IMR-90 (cell line): ENCODE results near the gene TEDDM1. TPM values are rescaled to one million over a fixed set of nuclear protein-coding genes. Genes with fewer than 3 reads are reported as not detected.

Experiments
- ATAC-seq: fragments of 200-7000 bp; cut with Tn5 transposase; 2 replicates; pipeline ENCODE4 v1.9.1; 2020; ENCODE audit warnings: low read depth, mild to moderate bottlenecking, moderate library complexity
- BruUV-seq: library from RNA; stranded (reverse); fragments of 400-500 nt; replicated peaks from 2 replicates; lab custom pipeline; 2021; lab: Mats Ljungman, UMichigan
- CTCF ChIA-PET: fragments of 300-600 bp; formaldehyde crosslinking; extraction: SDS; loops from one replicate; lab custom pipeline; 2021; ENCODE audit warnings: antibody characterized with exemption; lab: Yijun Ruan, JAX
- POLR2A ChIA-PET: fragments of 300-600 bp; sonication (Branson Sonifier 250); formaldehyde crosslinking; loops from one replicate; lab custom pipeline; 2022; ENCODE audit warnings: antibody characterized with exemption; ENCODE audit not compliant: unreplicated experiment; lab: Charles Lee
- DNase-seq: peaks from one replicate; pipeline ENCODE4 v3.0.0; 2013
- H2AFZ ChIP-seq: replicated peaks from 2 replicates; pipeline ENCODE3; 2013; ENCODE audit warnings: low read length, mild to moderate bottlenecking; ENCODE audit not compliant: poor library complexity
- H2AK5ac ChIP-seq: 2 replicates; pipeline ENCODE4 v1.6.1; 2013; ENCODE audit warnings: low read depth, low read length, inconsistent platforms
- H2AK9ac ChIP-seq: replicated peaks from 2 replicates; pipeline ENCODE3; 2013; ENCODE audit warnings: mild to moderate bottlenecking, low read depth, low read length, moderate library complexity; ENCODE audit not compliant: poor library complexity
- H2BK120ac ChIP-seq: 2 replicates; pipeline ENCODE4 v1.6.1; 2013; ENCODE audit warnings: low read depth, low read length, inconsistent platforms
- H2BK15ac ChIP-seq: 3 replicates; pipeline ENCODE4 v1.6.1; 2013; ENCODE audit warnings: low read depth, low read length, inconsistent platforms
- H2BK20ac ChIP-seq: 2 replicates; pipeline ENCODE4 v1.6.1; 2013; ENCODE audit warnings: low read depth, mild to moderate bottlenecking, inconsistent platforms, low read length, moderate library complexity
- H2BK5ac ChIP-seq: 2 replicates; pipeline ENCODE4 v1.6.1; 2013; ENCODE audit warnings: mild to moderate bottlenecking, low read depth, low read length, inconsistent platforms; ENCODE audit not compliant: poor library complexity, severe bottlenecking
- H3K14ac ChIP-seq: replicated peaks from 2 replicates; pipeline ENCODE4 v1.6.1; 2013; ENCODE audit warnings: low read depth, low read length, inconsistent platforms
- H3K18ac ChIP-seq: 2 replicates; pipeline ENCODE4 v1.6.1; 2013; ENCODE audit warnings: low read depth, low read length, control low read depth
- H3K23ac ChIP-seq: 2 replicates; pipeline ENCODE4 v1.6.1; 2013; ENCODE audit warnings: low read depth, low read length, inconsistent platforms
- H3K27ac ChIP-seq: 2 replicates; pipeline ENCODE4 v1.5.1; 2013; ENCODE audit warnings: mild to moderate bottlenecking, control low read depth, low read length; ENCODE audit not compliant: insufficient read depth
- H3K27me3 ChIP-seq: 2 replicates; pipeline ENCODE4 v1.6.1; 2013; ENCODE audit warnings: low read length; ENCODE audit not compliant: control insufficient read depth, insufficient read depth
- H3K36me3 ChIP-seq: 2 replicates; pipeline ENCODE4 v1.6.1; 2013; ENCODE audit warnings: low read length, mixed read lengths; ENCODE audit not compliant: control insufficient read depth, insufficient read depth
- H3K4ac ChIP-seq: 2 replicates; pipeline ENCODE4 v1.6.1; 2013; ENCODE audit warnings: low read depth, low read length, inconsistent platforms
- H3K4me1 ChIP-seq: 2 replicates; pipeline ENCODE4 v1.6.1; 2013; ENCODE audit warnings: low read length, mixed read lengths; ENCODE audit not compliant: control insufficient read depth, insufficient read depth
- H3K4me2 ChIP-seq: 2 replicates; pipeline ENCODE4 v1.6.1; 2013; ENCODE audit warnings: low read depth, mild to moderate bottlenecking, control low read depth, low read length, moderate library complexity
- H3K4me3 ChIP-seq: 2 replicates; pipeline ENCODE4 v1.5.1; 2013; ENCODE audit warnings: low read depth, mild to moderate bottlenecking, control low read depth, low read length, moderate library complexity; ENCODE audit not compliant: insufficient read depth
- H3K56ac ChIP-seq: 2 replicates; pipeline ENCODE4 v1.6.1; 2013; ENCODE audit warnings: low read length, inconsistent platforms; ENCODE audit not compliant: insufficient read depth; ENCODE audit errors: extremely low read depth
- H3K79me1 ChIP-seq, 2 experiments: 2 replicates each; pipeline ENCODE4 v1.6.1; 2013; ENCODE audit warnings: low read length in 2 of 2, inconsistent platforms in 1 of 2, low read depth in 1 of 2
- H3K9ac ChIP-seq: 2 replicates; pipeline ENCODE4 v1.6.1; 2013; ENCODE audit warnings: low read depth, low read length, control low read depth
- H3K9me1 ChIP-seq: 2 replicates; pipeline ENCODE4 v1.6.1; 2013; ENCODE audit warnings: low read length, inconsistent platforms; ENCODE audit not compliant: insufficient read depth
- H3K9me3 ChIP-seq: 2 replicates; pipeline ENCODE4 v1.6.1; 2013; ENCODE audit warnings: low read length; ENCODE audit not compliant: control insufficient read depth, insufficient read depth
- H4K20me1 ChIP-seq: 2 replicates; pipeline ENCODE4 v1.6.1; 2013; ENCODE audit warnings: low read length, inconsistent platforms; ENCODE audit not compliant: insufficient read depth
- H4K5ac ChIP-seq: 2 replicates; pipeline ENCODE4 v1.6.1; 2013; ENCODE audit warnings: mild to moderate bottlenecking, low read depth, low read length, control low read depth
- H4K8ac ChIP-seq, 2 experiments: 2 replicates each; pipeline ENCODE4 v1.6.1; 2013; ENCODE audit warnings: low read depth in 2 of 2, low read length in 2 of 2, control low read depth in 1 of 2, inconsistent platforms in 1 of 2
- H4K91ac ChIP-seq: 2 replicates; pipeline ENCODE4 v1.6.1; 2013; ENCODE audit warnings: low read depth, low read length, inconsistent platforms; ENCODE audit not compliant: insufficient read depth
- CEBPB ChIP-seq: IDR thresholded peaks from 2 replicates; pipeline ENCODE4 v1.6.1; 2012; ENCODE audit warnings: low read depth, low read length, improper control_type of control experiment
- FOS ChIP-seq: fragments of 150-350 bp; IDR thresholded peaks from 2 replicates; pipeline ENCODE4 v1.6.1; 2016; ENCODE audit warnings: low read depth, low read length
- MAFK ChIP-seq: IDR thresholded peaks from 2 replicates; pipeline ENCODE4 v1.6.1; 2012; ENCODE audit warnings: low read depth, low read length, improper control_type of control experiment
- MAZ ChIP-seq: IDR thresholded peaks from 2 replicates; pipeline ENCODE4 v1.6.1; 2012; ENCODE audit warnings: low read depth, mild to moderate bottlenecking, low read length, improper control_type of control experiment, moderate library complexity, borderline replicate concordance
- MXI1 ChIP-seq: IDR thresholded peaks from 2 replicates; pipeline ENCODE4 v1.6.1; 2012; ENCODE audit warnings: low read depth, mild to moderate bottlenecking, low read length, moderate library complexity, borderline replicate concordance
- RAD21 ChIP-seq: IDR thresholded peaks from 2 replicates; pipeline ENCODE4 v1.6.1; 2012; ENCODE audit warnings: low read length, improper control_type of control experiment
- WGBS, 2 experiments: methylation state at CpG; one replicate each; pipeline versions ENCODE4 v1.1.5 to v1.1.7; 2013; ENCODE audit warnings: missing lambda C conversion rate in 2 of 2; ENCODE audit not compliant: insufficient read length in 1 of 2; ENCODE audit errors: extremely low coverage in 2 of 2; 5-methylcytosine and 5-hydroxymethylcytosine counted together
- dilution Hi-C: fragments of 300-500 bp; cut with HindIII; formaldehyde crosslinking; loops from one replicate; pipeline ENCODE4 v1.14.3; 2018; ENCODE audit warnings: low sequenced_read_pairs; ENCODE audit not compliant: unreplicated experiment
- in situ Hi-C: fragments of 300-500 bp; cut with MboI; formaldehyde crosslinking; loops from 3 replicates; pipeline ENCODE4 v1.14.3; 2019; ENCODE audit warnings: low sequenced_read_pairs, inconsistent platforms, mixed read lengths
- intact Hi-C: fragments of 100-400 bp; cut with micrococcal nuclease; formaldehyde crosslinking; loops from 2 replicates; pipeline ENCODE4 v1.10.0; 2022
- polyA plus RNA-seq, 3 experiments: library from polyadenylated mRNA; depleted of rRNA; stranded (reverse); fragments of >200 nt; gene quantifications; 2 replicates each; pipeline ENCODE4 v1.2.3, GENCODE V29; 2012; ENCODE audit warnings: low replicate concordance in 1 of 3
- total RNA-seq: library from RNA; depleted of rRNA; stranded (reverse); fragments of >200 nt; gene quantifications from 2 replicates; pipeline ENCODE4 v1.2.3, GENCODE V29; 2012
- TF ChIP-seq, protein P1 (sequence below): conservative IDR thresholded peaks from 2 replicates; pipeline ENCODE4 v1.5.1; 2012; ENCODE audit warnings: mild to moderate bottlenecking, low read depth, low read length, improper control_type of control experiment

TEDDM1 gene
- total and polyA plus RNA-seq, 2 of the 4 experiments (the other 2 are of a cell fraction) = not detected

DNA sequence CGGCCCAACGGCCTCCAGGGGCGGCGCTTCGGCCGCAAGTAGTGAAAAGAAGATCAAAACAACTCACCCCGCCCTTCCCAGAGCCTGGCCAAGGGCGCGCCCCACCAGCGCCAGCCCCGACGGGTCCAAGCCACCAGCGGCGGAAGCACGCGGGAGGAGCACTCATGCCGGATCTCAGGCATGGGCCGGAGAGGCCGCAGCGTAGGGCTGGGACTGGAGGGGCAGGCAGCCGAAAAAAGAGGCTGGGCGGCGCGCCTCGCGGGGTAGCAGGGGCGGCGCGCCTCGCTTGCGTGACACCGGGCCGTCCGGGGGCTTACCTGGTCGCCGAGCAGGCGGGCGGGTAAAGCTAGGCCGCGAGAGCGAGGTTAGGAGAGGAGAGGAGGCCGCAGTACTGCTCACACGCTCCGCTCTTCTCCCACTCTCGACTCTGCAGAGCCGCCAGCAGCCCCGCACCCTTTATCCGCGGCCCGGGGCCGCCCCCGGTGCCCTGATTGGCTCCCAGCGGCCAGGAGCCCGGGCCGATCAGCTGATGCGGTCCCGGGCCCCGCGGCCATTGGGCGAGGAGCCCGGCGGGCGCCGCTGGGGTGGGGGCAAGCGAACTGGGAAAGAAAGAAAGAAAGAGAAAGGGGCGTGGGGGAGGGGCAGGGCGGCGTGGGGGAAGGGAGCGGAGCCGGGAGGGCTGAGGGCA, 9.0 kb downstream of the TEDDM1 start, which contains the start of gene GLUL (continued):
- no peak for TF ChIP-seq CEBPB
- peak; percentile 32; the same call in 1 of the 2 replicates for TF ChIP-seq FOS
- TF ChIP-seq RAD21 = no peak

DNA sequence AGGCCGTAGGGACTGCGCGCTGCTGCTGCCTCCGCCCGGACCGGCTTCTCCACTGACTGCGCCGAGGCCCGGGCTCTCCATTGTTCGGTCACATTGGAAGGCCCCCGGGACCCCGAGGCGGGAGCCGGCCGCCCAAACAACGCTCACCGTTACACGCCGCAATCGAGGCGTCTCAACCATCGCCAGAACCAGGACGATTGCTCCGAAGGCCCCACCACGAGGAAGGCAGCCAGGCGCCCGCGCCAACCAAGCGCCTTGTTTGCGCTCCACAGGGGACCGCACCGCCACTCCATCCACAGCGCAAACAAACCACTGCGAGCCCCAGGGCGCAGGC, 9.5 kb downstream of the TEDDM1 start:
- POLR2A ChIA-PET = no interaction called here

More for the DNA sequence above, 9.5 kb downstream of the TEDDM1 start:
- intact Hi-C loops (loop anchor here (1.0 kb wide), 1 partner anchor 306 kb away; no protein-coding TSS in a partner anchor), dilution Hi-C loops (no loop called here), in situ Hi-C loops (loop anchor here (10.0 kb wide), 1 partner anchor 306 kb away; no protein-coding TSS in a partner anchor)
- Histone ChIP-seq H4K20me1 (peaks cover 27% of the 10 kb centered on the region), H3K18ac (no peak overlapping the region), H3K14ac (peak overlapping the region; percentile 68; the same call in 1 of the 2 replicates), H4K8ac (peak overlapping the region in 1 of 2 experiments; percentile 64; a peak in 2 of 4 replicates), H3K27ac (peak overlapping the region; percentile 88), H3K4me2 (peak overlapping the region; percentile 60), H3K9ac (peak overlapping the region; percentile 81), H2BK5ac (peak overlapping the region; percentile 60), H2AK5ac (no peak overlapping the region), H3K4me1 (peaks cover 3% of the 10 kb centered on the region), H2AFZ (peak overlapping the region; percentile 94), H3K23ac (0 out of 2 replicates have a peak overlapping the region, but pooled peaks have one; percentile 65), H4K91ac (no peak overlapping the region), H3K4ac (peak overlapping the region; percentile 66), H2BK20ac (no peak overlapping the region), H3K9me1 (peaks cover 9% of the 10 kb centered on the region; the same call in 1 of the 2 replicates), H3K79me1 (peaks cover 13 to 39% of the 10 kb centered on the region in 2 experiments), H2BK15ac (no peak overlapping the region), H3K56ac (peak overlapping the region; percentile 28; the same call in 1 of the 2 replicates), H2AK9ac (peak overlapping the region; percentile 94), H3K36me3 (peaks cover 23% of the 10 kb centered on the region), H3K9me3 (no peaks in the 10 kb centered on the region), H2BK120ac (no peak overlapping the region), H3K27me3 (no peaks in the 10 kb centered on the region), H3K4me3 (peak overlapping the region; percentile 91), H4K5ac (no peak overlapping the region)
- TF ChIP-seq MAZ (no peak), CEBPB (no peak), RAD21 (no peak), MAFK (no peak), MXI1 (no peak), FOS (no peak)
- TF ChIP-seq, protein P1, sequence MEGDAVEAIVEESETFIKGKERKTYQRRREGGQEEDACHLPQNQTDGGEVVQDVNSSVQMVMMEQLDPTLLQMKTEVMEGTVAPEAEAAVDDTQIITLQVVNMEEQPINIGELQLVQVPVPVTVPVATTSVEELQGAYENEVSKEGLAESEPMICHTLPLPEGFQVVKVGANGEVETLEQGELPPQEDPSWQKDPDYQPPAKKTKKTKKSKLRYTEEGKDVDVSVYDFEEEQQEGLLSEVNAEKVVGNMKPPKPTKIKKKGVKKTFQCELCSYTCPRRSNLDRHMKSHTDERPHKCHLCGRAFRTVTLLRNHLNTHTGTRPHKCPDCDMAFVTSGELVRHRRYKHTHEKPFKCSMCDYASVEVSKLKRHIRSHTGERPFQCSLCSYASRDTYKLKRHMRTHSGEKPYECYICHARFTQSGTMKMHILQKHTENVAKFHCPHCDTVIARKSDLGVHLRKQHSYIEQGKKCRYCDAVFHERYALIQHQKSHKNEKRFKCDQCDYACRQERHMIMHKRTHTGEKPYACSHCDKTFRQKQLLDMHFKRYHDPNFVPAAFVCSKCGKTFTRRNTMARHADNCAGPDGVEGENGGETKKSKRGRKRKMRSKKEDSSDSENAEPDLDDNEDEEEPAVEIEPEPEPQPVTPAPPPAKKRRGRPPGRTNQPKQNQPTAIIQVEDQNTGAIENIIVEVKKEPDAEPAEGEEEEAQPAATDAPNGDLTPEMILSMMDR = no peak
- DNase-seq (no peak), ATAC-seq (no peak; the same call in 1 of the 2 replicates)
- BruUV-seq = no TSS peak
- CTCF ChIA-PET = no interaction called here
- 1% methylated on average over 17 of the region's 35 CpGs; no CpG with 5 or more reads in 1 of the 2 experiments for WGBS, 2 experiments
